ENCODE measurements around the gene SLC7A1.
"Not testable (repeated sequence)": the region's sequence is repeated elsewhere in the genome, so short reads cannot be mapped to it uniquely, and the experiment has no call there.

SLC7A1 gene

GRCh38 chr13:29595380-29596063 is at the start of gene SLC7A1:
TSS of gene SLC7A1 (minus strand) at chr13:29595688. CDS start at chr13:29536188, 59,500 bp downstream.
- DNase-seq (ENCODE audit: low read depth) = peak; percentile 87

- no peak for DNase-seq (ENCODE audit: low read depth)
Measured at GRCh38 chr13:29640665-29641064, 45.2 kb upstream of the SLC7A1 start.

- DNase-seq (ENCODE audit: low read depth) = not testable (repeated sequence)
Measured at GRCh38 chr13:29636831-29637230, 41.3 kb upstream of the SLC7A1 start.

- DNase-seq (ENCODE audit: low read depth) = no peak
Measured at GRCh38 chr13:29624997-29625396, 29.5 kb upstream of the SLC7A1 start.

- no peak for DNase-seq (ENCODE audit: low read depth)
Measured at GRCh38 chr13:29621841-29622240, 26.4 kb upstream of the SLC7A1 start.

GRCh38 chr13:29621051-29621800 is 25.7 kb upstream of the SLC7A1 start:
- no peak for DNase-seq (ENCODE audit: low read depth)

GRCh38 chr13:29619995-29620394 is 24.5 kb upstream of the SLC7A1 start:
- DNase-seq (ENCODE audit: low read depth) = no peak

GRCh38 chr13:29613101-29613500 is 17.6 kb upstream of the SLC7A1 start:
- DNase-seq (ENCODE audit: low read depth) = no peak

GRCh38 chr13:29607465-29607864 is 12.0 kb upstream of the SLC7A1 start:
- DNase-seq (ENCODE audit: low read depth) = no peak

GRCh38 chr13:29605860-29606526 is 10.5 kb upstream of the SLC7A1 start:
- no peak for DNase-seq (ENCODE audit: low read depth)

GRCh38 chr13:29598321-29598720 is 2.8 kb upstream of the SLC7A1 start:
- DNase-seq (ENCODE audit: low read depth) = no peak

- no peak for DNase-seq (ENCODE audit: low read depth)
Measured at GRCh38 chr13:29597706-29598105, 2.2 kb upstream of the SLC7A1 start.

- no peak for DNase-seq (ENCODE audit: low read depth)
Measured at GRCh38 chr13:29597246-29597645, 1.8 kb upstream of the SLC7A1 start.

GRCh38 chr13:29596064-29596418 is 553 bp upstream of the SLC7A1 start:
- DNase-seq (ENCODE audit: low read depth) = no peak

GRCh38 chr13:29594710-29595379 is 643 bp downstream of the SLC7A1 start:
- DNase-seq (ENCODE audit: low read depth) = peak; percentile 66

GRCh38 chr13:29594303-29594709 is 1.2 kb downstream of the SLC7A1 start:
- DNase-seq (ENCODE audit: low read depth) = no peak

GRCh38 chr13:29593605-29594297 is 1.7 kb downstream of the SLC7A1 start:
- no peak for DNase-seq (ENCODE audit: low read depth)

GRCh38 chr13:29591310-29591709 is 4.2 kb downstream of the SLC7A1 start:
- DNase-seq (ENCODE audit: low read depth) = no peak

- no peak for DNase-seq (ENCODE audit: low read depth)
Measured at GRCh38 chr13:29589967-29590366, 5.5 kb downstream of the SLC7A1 start.

- no peak for DNase-seq (ENCODE audit: low read depth)
Measured at GRCh38 chr13:29589234-29589633, 6.3 kb downstream of the SLC7A1 start.

GRCh38 chr13:29587645-29588044 is 7.8 kb downstream of the SLC7A1 start:
- DNase-seq (ENCODE audit: low read depth) = no peak
